OCI-M2 (cell line): Measurements from ENCODE around the gene UBL4A.

Experiments
- DNase-seq: peaks from one replicate; lab custom pipeline; 2025; ENCODE audit not compliant: unreplicated experiment; lab: John Stamatoyannopoulos, UW

Gene UBL4A

DNA sequence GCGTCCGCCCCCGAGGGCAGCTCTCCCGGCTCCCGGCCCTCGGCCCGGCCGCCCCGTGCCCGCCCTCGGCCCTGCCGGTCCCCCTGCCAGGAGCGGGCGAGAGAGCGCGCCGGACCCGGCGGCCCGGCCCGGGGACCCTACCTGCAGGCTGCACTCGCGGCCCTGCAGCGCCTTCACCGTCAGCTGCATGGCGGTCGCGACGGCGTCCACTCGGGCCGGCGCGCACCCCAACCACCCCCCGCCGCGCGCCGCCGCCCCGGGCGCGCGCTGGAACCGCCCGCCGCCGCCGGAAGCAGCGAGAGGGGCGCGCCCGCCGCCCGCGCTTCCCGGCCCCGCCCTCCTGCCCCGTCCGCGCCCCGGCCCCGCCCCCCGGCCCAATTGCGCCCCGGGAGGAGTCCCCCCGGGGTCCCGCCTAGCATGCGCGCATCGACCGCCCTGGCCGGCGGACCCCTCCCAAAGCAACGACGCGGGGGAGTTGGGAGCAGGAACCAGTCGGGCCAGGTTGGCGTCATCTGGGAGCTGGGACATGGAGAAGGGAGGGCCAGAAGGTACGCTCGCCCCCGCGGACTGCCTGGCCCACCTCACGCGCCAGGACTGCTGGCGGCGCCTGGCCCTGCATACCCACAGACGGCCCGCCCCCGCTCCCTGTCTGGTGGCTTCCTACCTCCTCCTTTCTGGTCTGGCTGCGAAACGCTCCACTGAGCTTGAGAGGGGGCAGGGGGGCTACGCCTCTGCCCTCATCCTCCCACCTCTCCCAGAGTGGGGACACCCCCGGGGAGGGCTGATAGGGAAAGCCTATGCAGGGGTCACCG lies at the start of gene UBL4A:
Gene UBL4A (minus strand): TSS at position 220 of the 812 bp plus-strand sequence. CDS start 31 bp downstream, at position 189.
- no peak for DNase-seq

DNA sequence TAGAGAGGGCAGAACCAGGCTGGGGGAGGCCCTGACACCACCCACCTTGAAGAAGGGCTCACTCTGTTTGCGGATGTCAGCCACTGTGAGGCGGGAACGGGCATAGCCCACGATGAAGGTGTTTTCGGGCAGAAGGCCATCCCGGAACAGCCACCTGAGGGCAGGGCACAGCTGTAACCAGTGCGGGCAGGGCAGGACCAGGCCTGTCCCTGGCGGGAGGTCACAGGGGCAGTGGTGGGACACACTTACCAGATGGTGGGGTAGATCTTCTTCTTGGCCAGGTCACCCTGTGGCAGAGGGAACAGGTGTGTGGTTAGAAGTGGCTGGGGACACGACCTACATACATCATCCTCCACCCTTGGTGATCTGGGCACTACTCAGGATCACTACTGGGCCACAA lies 49.5 kb upstream of the UBL4A start:
- DNase-seq: no peak

DNA sequence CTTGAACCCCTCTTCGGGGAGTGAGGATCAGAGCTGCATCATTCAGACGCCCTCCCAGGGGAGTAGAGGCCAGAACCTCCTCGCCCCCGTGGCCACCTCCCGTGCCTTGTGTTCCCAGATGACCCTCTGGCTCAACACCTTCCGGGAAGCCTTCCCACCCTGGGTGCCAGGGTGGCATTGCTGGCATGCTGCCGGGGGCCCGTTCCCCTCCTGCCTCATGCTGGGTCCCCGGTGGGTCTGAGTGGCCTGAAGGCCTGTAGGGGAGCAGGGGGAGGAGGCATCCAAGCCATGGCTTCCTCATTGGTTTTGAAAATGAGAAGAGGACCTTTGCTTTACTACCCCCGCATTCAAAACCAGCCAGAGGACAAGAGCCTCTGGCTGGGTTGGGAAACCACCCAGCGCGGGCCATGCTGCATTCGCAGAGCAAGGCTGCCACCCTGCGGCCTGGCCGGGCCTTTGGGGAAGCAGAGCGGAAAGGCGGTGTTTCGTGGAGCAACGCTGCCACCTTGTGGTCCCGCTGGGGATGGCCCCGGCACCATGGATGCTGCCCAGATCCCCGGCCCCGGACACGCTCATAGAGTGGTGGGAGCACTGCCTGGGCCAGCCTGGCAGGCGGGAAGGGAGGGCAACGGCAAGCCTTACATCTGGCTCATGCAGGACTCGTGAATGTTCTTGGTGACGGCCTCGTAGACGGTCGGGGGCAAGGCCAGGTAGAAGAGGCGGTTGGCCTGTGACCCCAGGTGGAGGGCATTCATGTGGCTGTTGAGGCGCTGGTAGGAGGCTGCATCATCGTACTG lies 48.3 kb upstream of the UBL4A start:
- DNase-seq: no peak

DNA sequence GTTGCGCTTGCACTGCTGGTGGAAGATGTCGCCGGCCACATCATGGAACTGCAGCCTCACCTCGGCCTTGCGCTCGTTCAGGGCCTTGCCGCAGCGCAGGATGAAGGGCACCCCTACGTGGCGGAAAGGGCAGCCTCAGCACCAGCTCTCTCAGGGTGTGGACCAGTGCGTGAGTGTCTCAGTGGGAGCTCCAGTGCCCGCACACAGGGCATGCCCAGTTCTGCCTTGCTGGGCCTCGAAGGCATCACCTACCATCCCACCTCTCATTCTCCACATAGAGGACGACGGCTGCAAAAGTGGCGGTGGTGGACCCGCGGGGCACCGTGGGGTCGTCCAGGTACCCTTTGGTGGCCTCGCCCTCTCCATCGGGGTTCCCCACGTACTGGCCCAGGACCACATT lies 46.3 kb upstream of the UBL4A start:
- no peak for DNase-seq

DNA sequence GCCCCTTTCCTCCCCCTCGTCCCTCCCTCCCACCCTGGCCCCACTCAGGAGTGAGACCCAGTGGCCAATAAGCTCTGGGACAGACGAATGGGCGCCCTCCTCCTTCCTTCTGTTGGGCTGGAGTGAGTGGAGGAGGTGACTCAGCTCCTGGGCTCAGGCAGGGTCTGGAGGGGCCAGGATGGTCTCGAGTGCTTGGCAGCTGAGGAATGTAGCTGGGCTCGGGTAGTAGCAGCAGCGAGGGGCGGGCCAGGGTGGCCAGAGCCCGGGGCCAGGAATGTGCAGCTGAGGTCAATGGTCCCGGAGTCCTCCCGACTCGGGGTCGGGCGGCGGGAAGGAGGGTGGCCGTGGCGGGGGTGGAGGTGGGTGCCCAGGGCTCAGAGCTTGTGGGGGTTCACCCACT lies 45.2 kb upstream of the UBL4A start:
- DNase-seq: no peak

DNA sequence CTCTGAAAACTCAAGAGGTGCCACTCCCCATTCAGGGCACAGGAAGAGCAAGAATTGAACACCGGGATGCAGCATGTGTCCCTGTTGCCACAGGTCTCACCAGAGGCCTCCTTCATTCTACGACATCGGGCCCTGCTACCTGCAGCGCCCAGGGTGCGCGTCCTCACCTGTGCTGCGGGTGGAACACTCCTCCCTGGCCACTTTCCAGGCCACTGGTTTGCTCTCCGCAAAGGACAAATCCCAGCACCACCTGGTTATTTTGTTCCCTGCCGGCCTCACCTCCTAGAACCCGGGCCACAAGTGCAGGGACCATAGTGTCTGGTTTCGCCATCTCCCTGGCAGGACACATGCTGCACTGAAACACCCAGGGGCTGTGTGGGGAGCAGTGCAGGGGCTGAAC lies 43.9 kb upstream of the UBL4A start:
- no peak for DNase-seq

DNA sequence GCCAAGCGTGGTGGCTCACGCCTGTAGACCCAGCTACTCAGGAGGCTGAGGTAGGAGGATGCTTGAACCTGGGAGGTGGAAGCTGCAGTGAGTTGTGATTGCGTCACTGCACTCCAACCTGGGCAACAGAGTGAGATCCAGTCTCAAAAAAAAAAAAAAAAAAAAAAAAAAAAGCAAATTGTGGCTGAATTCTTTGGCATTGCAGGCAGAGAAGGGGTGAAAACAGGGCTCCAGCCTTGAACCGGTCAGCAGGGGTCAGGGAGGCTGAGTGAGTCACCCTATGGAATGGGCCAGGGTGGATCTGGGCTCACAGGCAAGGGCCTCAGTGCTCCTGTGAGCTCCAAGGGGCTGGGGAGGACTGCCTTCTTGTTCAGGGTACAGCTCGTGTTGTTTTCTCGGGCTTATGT lies 42.8 kb upstream of the UBL4A start:
- no peak for DNase-seq

DNA sequence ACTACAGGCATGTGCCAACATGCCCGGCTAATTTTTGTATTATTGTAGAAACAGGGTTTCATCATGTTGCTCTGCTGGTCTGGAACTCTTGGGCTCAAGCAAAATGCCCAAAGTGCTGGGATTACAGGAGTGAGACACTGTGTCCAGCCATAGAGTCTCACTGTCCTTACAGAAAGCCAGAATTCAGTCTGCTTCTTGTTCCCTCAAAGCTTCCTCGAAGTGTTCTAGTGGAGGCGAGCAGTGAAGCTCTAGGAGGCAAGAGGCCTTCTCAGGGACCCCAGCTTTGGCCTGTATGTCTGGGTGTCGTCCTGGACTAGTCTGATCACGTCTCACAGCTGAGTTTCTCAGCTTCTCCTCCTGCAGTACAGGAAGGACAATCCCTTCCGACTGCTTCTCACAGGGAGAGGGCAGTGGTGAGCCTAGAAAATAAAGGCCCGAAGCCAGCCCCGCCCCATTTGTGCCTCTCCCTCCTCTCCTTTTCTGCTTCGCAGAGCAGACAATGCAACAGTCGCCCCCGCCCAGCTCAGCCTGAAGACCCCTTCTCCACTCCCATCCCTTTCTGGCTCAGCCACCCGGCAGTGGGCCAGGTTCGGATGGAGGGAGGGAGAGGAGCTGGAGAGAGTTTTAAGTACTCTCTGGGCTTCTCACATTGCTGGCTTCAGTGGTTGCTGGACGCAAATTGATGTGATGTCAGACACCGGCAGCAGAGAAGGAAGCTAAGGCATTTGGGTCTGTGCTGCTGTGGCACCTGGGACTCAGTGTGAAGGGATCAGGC lies 40.7 kb upstream of the UBL4A start:
- DNase-seq: no peak

DNA sequence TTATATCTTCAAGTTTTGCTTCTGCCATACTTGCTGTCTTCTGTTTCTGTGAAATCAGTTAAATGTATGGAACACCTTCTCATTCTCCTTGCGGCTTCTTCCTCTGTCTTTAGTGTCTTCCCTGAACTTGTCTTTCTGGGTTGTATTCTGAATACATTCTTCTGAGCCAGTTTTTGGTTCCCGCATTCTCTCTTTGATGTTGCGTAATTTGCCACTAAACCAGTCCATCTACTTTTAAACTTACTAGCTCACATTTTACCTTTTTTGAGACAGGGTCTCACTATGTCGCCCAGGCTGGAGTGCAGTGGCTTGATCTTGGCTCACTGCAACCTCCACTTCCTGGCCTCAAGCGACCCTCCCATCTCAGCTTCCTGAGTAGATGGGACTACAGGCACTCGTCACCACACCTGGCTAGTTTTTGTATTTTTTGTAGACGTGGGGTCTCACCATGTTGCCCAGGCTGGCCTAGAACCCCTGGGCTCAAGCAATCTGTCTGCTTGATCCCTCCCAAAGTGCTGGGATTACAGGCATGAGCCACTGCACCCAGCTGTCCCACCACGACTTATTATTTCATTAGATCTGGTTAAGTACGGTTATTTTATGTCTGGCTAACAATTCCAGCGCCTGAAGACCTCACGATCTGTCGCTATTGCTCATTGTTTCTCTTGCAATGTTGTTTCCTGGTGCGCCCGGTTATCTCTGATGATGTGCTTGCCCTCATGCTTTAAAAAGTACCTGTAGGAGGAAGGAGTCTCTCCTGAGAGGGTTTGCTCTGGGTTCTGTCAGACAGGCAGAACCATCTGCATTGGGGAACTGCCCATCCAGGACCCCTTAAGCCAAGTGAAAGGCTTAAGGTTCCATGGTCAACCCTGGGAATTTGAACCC lies 39.4 kb upstream of the UBL4A start:
- DNase-seq: no peak

DNA sequence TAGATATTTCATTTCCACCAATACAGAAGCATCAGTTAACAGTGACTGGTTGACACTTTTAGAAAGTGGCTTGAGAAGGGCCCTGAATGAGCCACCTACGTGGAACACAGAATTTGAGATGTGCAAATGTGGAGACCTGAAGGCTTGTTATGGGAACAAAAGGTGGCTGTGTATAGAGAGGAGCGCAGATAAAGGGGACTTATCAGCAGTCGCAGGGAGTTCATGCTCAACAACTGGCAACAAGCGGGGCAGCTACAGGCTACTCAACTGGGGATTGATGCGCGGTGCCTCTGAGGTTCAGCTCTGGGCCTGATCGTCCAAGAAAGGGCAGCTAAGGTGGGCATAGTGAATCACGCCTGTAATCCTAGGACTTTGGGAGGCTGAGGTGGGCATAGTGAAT lies 33.0 kb upstream of the UBL4A start:
- DNase-seq: no peak

DNA sequence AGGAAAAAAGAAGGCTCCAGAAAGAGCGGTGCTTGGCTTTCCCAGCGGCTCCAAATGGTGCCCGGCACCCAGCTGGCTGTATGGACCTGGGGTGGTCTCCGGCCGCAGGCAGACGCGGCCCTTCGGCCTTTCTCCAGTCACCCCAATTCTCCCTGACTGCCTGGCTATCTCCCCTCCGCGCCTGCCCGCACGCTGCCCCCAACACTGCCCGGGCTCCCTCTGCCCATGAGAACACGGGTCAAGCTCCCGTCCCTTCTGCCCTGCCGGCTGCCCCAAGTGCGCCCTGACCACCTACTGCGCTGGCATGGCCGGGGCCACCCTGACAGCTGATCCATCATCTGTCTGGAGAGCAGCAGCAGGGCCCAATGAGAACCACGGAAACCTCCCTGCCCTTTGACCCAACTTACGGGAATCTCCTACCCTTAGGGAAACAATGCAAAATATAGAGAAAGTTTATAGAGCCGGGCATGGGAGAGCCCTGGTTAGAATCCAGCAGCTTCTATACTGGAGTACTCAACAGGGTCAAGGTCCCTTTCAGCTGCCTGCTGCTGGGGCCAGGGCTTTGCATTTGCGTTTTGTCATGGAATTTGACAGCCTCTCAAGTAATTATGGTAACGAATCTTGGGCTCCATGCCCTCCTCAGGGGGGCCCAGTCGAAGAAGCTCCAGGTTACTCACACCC lies 30.8 kb upstream of the UBL4A start:
- no peak for DNase-seq

DNA sequence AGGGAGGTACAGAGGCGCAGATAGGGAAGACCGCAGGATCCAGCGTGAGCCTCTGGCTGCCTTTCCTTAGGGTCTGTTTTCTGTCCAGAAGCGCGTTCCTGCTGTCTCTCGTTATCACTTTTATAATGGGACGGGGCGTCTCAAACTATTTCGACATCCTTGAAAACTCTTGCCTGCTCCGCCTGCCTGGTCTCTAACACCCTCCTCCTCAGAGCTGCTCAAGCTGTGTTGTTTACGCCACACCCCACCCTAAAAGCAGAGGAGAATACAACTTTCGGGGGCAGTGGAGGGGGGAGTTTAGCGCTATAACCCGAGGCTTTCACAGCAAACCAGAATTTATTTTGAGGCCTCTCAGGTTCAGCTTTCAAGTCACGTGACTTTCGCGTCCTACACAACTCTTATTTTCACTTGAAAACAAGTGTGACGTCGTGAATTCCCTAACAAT lies 30.3 kb upstream of the UBL4A start:
- no peak for DNase-seq

DNA sequence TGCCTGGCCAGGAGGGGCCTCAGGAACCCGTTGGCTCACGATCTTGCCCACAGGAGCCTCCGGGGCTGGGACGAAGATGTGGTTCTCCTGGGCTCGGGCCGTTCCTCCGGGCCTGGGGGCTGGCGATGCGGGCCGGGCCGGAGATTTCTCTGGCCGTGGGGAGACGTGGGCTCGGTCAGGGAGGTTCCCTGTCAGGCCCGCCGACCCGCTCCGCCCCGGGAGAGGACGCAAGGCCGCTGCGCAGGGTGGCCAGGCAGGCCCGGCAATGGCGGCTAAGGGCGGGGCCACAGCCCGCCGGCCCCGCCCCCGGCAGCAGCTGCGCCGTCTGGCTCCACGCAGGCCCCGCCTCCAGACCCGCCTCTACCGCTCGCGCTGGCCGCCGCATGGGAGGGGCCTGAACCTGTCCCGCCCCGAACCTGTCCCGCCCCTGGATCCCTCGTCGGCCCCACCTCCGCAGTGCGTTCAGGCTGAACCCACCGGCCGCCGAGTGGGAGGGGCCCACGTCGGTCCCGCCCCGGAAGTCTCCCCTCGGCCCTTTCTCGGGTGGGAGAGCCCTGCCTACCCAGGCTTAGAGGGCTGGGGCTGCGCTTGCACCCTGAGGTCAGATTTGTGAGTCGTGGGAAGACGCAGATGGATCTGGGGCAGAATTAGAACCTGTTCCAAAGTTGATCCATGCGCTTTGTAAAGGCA lies 29.7 kb upstream of the UBL4A start, which contains the start of gene FAM3A:
Gene FAM3A (minus strand): TSS at position 267 of the 690 bp plus-strand sequence. CDS start 460 bp downstream, outside the sequence.
- no peak for DNase-seq

DNA sequence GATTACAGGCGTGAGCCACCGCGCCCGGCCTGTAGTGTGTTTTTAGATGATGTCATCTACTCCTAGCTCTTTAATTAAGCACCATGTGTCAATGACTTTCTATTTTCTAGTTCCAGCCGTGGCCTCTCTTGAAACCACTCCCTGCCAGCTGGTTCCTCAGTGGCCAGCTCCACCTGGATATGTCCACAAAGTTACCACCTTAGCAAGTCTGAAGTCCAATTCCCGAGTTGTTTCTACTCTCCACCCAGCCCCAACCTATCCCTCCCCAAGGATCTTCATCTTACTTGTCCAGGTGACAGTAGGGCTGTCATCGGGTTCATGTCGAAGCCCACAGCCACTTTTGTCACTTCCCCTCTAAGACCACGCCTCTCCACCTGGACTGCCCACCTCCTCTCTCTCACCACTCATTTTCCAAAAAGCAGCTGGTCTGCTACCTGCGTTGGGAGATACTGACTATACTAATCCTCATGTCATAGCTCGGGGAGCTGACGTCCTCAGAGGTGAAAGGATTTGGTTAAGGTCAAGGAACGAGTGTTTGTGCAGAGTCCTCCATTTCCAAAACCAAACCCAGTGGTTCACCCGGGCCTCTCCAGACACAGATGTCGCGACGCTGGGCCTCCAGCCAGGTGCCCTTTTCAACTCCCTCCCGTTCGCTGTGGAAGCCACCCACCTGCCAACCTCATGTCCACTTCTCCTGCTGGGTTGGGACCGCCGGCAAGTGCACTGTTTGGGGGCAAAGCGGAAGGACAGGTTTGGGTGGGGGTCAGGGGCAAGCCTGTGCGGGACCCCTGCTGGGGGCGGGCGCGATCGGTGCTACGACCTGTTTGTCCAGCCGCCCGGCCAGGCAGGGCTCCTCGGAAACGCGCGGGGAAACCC lies 28.9 kb upstream of the UBL4A start:
- DNase-seq: no peak

DNA sequence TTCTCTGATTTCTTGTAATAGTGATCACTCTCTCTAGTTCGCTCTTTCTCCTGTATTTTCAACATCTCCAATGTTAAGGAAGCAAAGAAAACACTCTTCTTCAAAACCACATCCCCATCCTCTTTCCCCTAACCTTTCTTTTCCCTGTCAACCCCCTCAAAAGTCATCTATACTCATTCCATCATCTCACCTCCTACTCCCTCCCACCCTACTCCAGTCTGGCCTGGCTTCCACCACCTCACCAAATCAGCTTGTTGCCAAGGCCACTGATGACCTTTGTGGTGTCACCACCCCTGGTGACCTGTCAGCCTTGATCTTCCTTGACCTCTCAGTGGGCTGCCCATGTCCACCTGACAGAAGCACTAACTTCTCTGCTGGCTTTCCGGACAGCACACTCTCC lies 27.3 kb upstream of the UBL4A start:
- no peak for DNase-seq

DNA sequence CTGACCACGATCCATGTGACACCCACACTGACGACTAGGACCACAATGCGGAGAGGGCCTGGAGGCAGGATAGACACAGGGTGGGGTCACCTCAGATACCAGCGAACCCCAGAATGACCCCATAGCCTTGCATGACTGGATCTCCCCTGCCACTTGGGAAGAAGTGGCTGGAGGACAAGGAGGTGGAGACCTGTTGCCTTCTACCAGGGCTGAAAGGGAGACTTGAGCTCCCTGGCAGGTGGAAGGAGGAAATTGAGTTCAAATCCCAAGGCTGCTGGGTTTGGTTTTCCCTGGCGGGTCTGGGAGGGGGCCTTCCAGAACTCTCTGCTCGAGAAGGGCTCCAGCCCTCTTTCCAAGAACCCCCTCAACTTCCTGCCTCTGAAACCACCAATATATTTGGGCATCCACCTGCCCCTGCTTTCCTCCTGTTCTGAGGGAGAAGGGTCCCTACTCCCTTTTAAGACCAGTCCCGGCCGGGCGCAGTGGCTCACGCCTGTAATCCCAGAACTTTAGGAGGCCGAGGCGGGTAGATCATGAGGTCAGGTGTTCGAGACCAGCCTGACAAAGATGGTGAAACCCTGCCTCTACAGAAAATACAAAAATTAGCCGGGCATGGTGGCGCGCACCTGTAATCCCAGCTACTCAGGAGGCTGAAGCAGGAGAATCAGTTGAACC lies 26.6 kb upstream of the UBL4A start:
- DNase-seq: no peak

DNA sequence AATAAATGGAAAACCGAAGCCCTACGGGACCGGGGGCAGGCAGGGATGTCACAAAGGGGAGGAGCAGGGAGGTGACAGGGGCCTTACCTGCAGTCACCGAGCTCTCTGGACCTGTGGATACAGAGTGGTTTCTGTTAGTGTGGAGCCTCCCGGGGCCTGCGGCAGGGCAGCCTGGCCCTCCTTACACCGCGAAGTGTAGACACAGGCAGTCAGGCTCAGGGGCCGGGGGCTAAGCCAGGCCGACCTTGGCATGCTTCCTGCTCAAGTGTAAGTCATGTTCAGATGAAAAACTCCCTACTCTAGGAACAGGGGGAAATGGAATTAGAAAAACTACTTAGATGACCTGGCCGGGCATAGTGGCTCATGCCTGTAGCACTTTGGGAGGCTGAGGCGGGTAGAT lies 25.3 kb upstream of the UBL4A start:
- no peak for DNase-seq

DNA sequence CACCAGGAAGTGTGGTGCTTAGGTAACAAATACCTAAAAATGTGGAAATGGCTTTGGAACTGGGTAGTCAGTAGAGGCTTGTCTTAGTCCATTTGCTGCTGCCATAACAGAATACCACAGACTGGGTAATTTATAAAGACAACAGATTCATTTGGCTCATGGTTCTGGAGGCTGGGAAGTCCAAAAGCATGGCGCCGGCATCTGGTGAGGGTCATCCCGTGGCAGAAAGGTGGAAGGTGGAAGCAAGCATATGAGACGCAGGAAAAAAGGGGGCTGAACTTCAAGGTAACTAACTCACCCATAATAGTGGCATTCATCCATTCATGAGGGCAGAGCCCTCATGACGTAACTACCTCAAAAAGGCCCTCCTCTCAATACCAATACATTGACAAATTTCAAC lies 23.0 kb upstream of the UBL4A start:
- DNase-seq: no peak
